GM10266 (cell line): ENCODE measurements around the gene DAZAP1.

Experiments
- DNase-seq: peaks from one replicate; pipeline ENCODE4 v3.0.0; 2012; ENCODE audit errors: extremely low spot score
- CTCF ChIP-seq: IDR thresholded peaks from 2 replicates; pipeline ENCODE4 v1.5.1; 2012; ENCODE audit warnings: mild to moderate bottlenecking, low read depth; ENCODE audit not compliant: control insufficient read depth, insufficient read depth; ENCODE audit errors: missing control alignments

DAZAP1 gene

GRCh38 chr19:1390890-1391423 lies 16.4 kb upstream of the DAZAP1 start:
- no peak for TF ChIP-seq CTCF
- DNase-seq, result no peak

GRCh38 chr19:1392407-1392806 lies 15.0 kb upstream of the DAZAP1 start:
- no peak for DNase-seq
- no peak for TF ChIP-seq CTCF

GRCh38 chr19:1392939-1393530 lies 14.4 kb upstream of the DAZAP1 start:
- DNase-seq, result no peak
- TF ChIP-seq CTCF, result no peak

- no peak for TF ChIP-seq CTCF
- no peak for DNase-seq
Observed at GRCh38 chr19:1393841-1394240, 13.5 kb upstream of the DAZAP1 start.

GRCh38 chr19:1394252-1395193 lies 12.9 kb upstream of the DAZAP1 start:
- TF ChIP-seq CTCF, result no peak
- DNase-seq, result no peak

GRCh38 chr19:1395194-1396018 lies 12.0 kb upstream of the DAZAP1 start:
- no peak for DNase-seq
- no peak for TF ChIP-seq CTCF
